HL-60/S4 treated with phorbol 12-myristate 13-acetate at 8.2 ng/mL for 4 days and 3 days (cell line): ENCODE data around the gene HERC6.
"Not testable (repeated sequence)": the region's sequence is repeated elsewhere in the genome, so short reads cannot be mapped to it uniquely, and the experiment has no call there.

ENCODE experiments used
- in situ Hi-C: fragments of 300-500 bp; cut with MboI; formaldehyde crosslinking; loops from 2 replicates; pipeline ENCODE4 v1.15.0; 2022; ENCODE audit warnings: low sequenced_read_pairs

The HERC6 gene

GRCh38 chr4:88390128-88390527 lies 11.5 kb downstream of the HERC6 start:
- in situ Hi-C loops: no loop called here

GRCh38 chr4:88391703-88392102 lies 13.1 kb downstream of the HERC6 start:
- in situ Hi-C loops: no loop called here

DNA sequence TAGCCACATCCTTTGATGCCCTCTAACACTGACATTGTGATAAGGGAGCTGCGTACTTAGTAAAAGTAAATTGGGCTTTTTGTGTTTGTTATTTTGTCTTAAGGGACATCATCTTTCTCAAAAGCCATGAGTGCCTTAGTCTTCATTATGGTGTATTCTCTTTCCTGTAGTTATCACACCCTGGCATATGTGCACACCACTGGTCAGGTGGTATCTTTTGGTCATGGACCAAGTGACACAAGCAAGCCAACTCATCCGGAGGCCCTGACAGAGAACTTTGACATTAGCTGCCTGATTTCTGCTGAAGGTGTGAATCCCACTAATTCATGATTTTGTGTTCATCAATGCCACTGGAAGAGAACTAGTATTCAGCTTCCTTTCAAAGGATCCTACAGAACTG lies 18.0 kb downstream of the HERC6 start:
- in situ Hi-C loops: no loop called here

DNA sequence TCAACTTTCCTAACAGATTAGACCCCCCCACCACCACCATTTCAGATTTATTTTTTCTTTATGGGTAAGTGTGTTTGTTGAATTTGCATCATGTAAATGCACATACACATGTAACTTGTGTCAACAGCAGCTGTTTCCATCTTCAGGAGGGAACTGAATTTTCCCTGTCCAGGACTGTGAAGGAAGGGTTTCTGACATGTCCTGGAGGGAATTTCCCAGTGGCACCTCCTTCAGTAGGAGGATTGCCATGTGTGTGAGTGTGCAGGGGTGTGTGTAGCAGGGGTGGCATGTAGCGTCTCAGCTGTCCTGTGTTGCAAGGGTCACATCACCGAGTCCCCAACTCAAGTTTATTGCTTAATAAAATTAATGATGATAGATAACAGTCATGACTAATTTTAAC lies 19.7 kb downstream of the HERC6 start:
- in situ Hi-C loops: no loop called here

DNA sequence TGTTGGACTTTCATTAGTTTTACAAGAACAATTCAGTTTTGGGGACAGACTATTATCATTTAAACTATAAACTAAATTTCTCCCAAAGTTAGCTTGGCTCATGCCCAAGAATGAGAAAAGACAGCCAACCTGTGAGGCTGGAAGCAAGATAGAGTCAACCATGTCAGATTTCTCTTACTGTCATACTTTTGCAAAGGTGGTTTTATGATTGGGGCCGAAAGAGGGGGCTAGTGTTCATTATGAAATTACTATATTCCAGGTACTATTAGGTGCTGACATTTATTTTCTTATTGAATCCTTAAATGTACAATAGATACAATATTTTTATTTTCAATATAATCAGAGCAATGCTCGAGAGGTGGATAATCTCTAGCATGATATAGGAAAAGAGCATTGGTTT lies 30.6 kb downstream of the HERC6 start:
- in situ Hi-C loops: no loop called here

GRCh38 chr4:88409789-88410188 lies 31.1 kb downstream of the HERC6 start:
- in situ Hi-C loops: no loop called here

DNA sequence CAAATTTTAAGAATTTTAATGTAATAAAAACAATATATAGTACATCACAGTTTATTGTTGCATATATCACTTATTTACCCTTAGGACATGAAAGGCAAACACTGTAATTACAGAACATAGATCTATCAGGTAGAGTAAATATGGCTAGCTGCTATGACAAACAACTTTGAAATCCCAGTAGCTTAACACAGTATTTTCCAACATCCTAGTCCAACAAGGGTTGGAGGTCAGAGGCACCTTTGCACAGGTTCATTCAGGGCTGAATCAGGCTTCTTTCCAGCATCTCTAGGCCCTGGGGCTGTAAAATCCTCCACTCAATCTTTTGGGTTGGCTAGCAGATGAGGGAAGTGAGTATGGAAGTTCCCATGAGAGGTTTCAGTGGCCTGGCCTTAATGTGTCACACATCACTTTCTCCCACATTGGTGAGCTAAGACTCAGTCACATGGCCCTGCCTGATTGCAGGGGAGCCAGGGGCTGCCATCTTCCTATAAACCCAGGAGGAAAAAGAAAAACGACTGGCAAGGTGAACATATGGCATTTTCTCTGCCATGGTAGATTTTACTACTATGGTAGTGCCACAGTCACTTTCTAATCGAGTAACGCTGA lies 32.9 kb downstream of the HERC6 start:
- in situ Hi-C loops: no loop called here

DNA sequence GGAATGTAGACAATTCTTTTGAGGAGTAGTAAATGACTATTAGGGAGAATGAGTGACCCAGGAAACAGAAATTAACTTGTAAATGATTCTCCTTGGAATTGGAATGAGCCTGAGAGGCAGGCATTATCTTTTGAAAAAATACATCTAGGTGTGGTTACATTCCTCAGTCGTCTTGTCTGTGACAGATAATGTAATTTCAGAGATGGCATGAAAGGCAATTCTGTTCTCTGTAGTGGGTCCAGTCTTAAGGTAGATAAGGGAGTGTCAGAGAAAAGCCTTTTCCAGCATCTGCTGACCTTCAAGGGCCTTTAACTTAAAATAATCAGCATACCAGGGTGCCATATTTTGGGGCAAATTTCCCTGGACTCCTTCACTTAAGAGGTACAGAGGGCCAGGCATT lies 35.1 kb downstream of the HERC6 start:
- in situ Hi-C loops: no loop called here

GRCh38 chr4:88414755-88415154 lies 36.1 kb downstream of the HERC6 start:
- in situ Hi-C loops: no loop called here

GRCh38 chr4:88415982-88416381 lies 37.3 kb downstream of the HERC6 start:
- in situ Hi-C loops: no loop called here

- in situ Hi-C loops: no loop called here
These were observed 39.8 kb downstream of the HERC6 start for GRCh38 chr4:88418411-88418810.

- in situ Hi-C loops: no loop called here
These were observed 41.2 kb downstream of the HERC6 start for GRCh38 chr4:88419874-88420273.

DNA sequence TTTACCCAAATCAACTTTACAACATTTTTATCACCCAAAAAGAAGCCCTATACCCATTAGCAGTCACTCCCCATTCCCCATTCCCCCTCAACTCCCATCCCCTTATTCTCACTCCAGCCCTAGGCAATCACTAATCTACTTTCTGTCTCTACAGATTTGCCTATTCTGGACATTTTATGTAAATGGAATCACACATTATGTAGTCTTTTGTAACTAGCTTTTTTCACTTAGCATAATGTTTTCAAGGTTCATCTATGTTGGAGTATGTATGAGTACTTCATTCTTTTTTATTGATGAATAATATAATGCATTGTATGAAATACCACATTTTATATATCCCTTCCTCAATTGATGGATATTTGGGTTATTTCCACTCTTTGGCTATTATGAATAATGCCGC lies 42.2 kb downstream of the HERC6 start:
- in situ Hi-C loops: no loop called here

GRCh38 chr4:88422403-88422802 lies 43.8 kb downstream of the HERC6 start:
- in situ Hi-C loops: no loop called here

GRCh38 chr4:88429401-88429800 lies 50.7 kb downstream of the HERC6 start:
- in situ Hi-C loops: no loop called here

GRCh38 chr4:88435987-88436693 lies 57.5 kb downstream of the HERC6 start:
- in situ Hi-C loops: no loop called here

- in situ Hi-C loops: not testable (repeated sequence)
These were observed 59.2 kb downstream of the HERC6 start for GRCh38 chr4:88437873-88438272.

GRCh38 chr4:88439161-88439760 lies 60.6 kb downstream of the HERC6 start:
- in situ Hi-C loops: no loop called here

DNA sequence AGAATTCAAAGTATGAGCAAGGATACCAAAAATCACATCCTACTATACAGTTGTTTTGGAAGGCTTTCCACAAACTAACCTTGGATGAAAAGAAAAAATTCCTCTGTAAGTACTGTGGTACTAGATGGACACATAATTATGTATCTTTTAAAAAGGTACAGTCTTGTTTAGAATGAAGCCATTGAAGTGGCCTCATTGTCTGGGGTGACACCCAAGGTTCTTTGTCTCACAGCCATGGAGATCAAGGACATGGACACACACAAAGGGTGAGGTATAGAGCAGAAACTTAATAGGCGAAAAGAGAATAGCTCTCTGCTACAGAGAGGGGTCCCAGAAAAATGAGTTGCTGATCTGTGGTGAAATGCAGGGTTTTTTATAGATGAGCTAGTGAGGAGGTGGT lies 61.5 kb downstream of the HERC6 start:
- in situ Hi-C loops: no loop called here

DNA sequence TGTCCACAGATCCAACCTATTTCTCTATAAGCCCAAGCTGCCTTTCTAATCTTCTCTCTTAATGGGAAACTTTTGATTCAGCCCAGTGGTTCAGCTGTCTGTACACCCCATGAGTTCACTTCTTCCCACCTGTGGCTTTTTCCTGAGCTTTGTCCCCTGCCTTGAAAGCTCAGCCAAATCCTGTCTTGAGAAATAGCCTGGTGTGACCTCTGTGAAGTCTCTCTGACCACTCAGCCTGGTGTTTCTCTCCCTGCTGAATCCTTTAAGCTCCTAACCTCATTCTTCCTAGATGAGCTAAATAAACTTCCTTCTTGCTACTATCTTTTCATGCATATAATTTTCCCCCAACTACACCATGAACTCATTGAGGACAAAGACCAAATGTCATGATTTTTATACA lies 63.0 kb downstream of the HERC6 start:
- in situ Hi-C loops: no loop called here

GRCh38 chr4:88442689-88443191 lies 64.1 kb downstream of the HERC6 start:
- in situ Hi-C loops: no loop called here

DNA sequence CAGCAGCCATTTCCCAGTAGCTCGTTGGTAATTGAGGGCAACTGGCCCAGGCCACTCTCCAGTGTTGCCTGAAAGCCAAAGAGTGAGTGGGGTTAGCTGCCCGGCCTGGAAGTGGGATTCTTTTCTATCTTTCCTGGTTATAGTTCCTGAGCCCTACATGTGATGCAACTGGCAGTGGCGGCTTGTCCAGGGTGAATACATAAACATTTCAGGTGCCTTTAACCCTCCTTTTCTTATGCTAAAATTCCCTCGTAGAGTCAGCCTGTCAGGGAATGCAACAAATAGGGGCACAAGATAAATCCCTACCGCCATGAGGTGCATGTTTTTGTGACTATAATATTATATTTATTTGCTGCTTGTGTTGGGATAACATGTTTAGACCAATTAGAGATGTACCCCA lies 64.8 kb downstream of the HERC6 start:
- in situ Hi-C loops: no loop called here
